Testis (tissue), 3 donors: Measurements from ENCODE around the gene KCTD10. TPM values are rescaled to one million over a fixed set of nuclear protein-coding genes. Genes with fewer than 3 reads are reported as not detected.

Experiments used
- DNase-seq: peaks from one replicate; pipeline ENCODE4 v3.0.0-alpha.2; 2019
- H3K27ac ChIP-seq, 2 donors: fragments of 200-600 bp; sonication (generic); one replicate each; pipeline ENCODE4 v1.5.1; 2019
- H3K27me3 ChIP-seq: fragments of 200-600 bp; sonication (generic); one replicate; pipeline ENCODE4 v1.5.1; 2019
- H3K36me3 ChIP-seq: fragments of 200-600 bp; sonication (generic); one replicate; pipeline ENCODE4 v1.5.1; 2017; ENCODE audit warnings: low read depth; ENCODE audit errors: missing control alignments
- H3K4me1 ChIP-seq: fragments of 200-600 bp; sonication (generic); one replicate; pipeline ENCODE4 v1.5.1; 2019
- H3K4me3 ChIP-seq, 2 donors: fragments of 200-600 bp; sonication (generic); one replicate each; pipeline ENCODE4 v1.5.1; 2017 to 2019
- H3K9me3 ChIP-seq: fragments of 200-600 bp; sonication (generic); one replicate; pipeline ENCODE4 v1.5.1; 2017
- POLR2A ChIP-seq: fragments of 450-650 bp; IDR thresholded peaks from one replicate; pipeline ENCODE4 v1.6.1; 2017; ENCODE audit warnings: antibody characterized with exemption, mild to moderate bottlenecking, moderate library complexity
- WGBS, 2 donors: methylation state at CpG; one replicate each; pipeline ENCODE4 v1.1.5; 2018; 5-methylcytosine and 5-hydroxymethylcytosine counted together
- intact Hi-C: fragments of 100-400 bp; cut with DNase I; formaldehyde crosslinking; loops from one replicate; pipeline ENCODE4 v1.15.1; 2023; ENCODE audit warnings: low total_unique reads
- polyA plus RNA-seq: library from polyadenylated mRNA; stranded (reverse); fragments of 350-450 nt; fragmentation: Illumina TruSeq; extraction: RNeasy Lipid Tissue Mini Kit (QIAGEN cat#74804); gene quantifications from one replicate; pipeline ENCODE4 v1.2.3, GENCODE V29; 2014; ENCODE audit warnings: low read depth, low replicate concordance; ENCODE audit not compliant: insufficient read depth
- total RNA-seq, 2 donors: library from RNA; depleted of rRNA; stranded (reverse); fragments of >200 nt; gene quantifications; one replicate each; pipeline ENCODE4 v1.2.3, GENCODE V29; 2016
- TF ChIP-seq, protein P1 (sequence below), 3 experiments: fragments of 450-650 bp in 2 of 3; fragments of 200-600 bp in 1 of 3; sonication (generic) in 1 of 3; IDR thresholded peaks; one replicate each; pipeline ENCODE4 v1.5.1; 2016 to 2019; ENCODE audit warnings: antibody characterized with exemption in 3 of 3, mild to moderate bottlenecking in 2 of 3, moderate library complexity in 1 of 3

KCTD10 gene
- total and polyA plus RNA-seq, 3 donors from 2014 or later, result 43.0 to 58.7 (median 43.6) TPM

DNA sequence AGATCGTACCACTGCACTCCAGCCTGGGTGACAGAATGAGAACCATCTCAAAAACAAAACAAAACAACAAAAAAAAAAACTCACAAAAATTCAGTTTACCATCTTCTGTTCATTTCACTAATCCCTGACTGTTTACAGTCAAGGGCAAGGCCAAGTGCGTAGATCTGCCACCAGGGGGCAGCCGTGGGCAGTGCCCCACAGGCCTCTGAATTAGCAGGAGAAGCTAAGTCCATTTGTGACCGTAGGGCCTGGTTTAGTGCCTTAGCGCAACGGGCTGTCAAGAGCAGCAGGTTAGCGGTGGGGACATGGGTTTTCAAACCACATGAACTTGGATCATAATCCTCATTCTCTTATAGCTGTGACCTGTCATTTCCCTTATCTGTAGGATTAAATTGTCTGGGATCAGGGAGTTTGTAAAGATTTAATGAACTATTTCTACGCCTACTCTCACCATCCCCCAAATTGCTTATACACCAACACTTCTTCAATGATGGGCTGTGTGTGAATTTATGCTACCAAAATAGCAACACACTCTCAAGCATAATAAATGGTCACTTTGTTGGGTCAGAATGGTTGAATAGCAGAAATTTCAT is 49.0 kb downstream of the KCTD10 start:
- intact Hi-C loops, result no loop called here
- no peak overlapping the region for H3K27ac ChIP-seq
- TF ChIP-seq, protein P1, sequence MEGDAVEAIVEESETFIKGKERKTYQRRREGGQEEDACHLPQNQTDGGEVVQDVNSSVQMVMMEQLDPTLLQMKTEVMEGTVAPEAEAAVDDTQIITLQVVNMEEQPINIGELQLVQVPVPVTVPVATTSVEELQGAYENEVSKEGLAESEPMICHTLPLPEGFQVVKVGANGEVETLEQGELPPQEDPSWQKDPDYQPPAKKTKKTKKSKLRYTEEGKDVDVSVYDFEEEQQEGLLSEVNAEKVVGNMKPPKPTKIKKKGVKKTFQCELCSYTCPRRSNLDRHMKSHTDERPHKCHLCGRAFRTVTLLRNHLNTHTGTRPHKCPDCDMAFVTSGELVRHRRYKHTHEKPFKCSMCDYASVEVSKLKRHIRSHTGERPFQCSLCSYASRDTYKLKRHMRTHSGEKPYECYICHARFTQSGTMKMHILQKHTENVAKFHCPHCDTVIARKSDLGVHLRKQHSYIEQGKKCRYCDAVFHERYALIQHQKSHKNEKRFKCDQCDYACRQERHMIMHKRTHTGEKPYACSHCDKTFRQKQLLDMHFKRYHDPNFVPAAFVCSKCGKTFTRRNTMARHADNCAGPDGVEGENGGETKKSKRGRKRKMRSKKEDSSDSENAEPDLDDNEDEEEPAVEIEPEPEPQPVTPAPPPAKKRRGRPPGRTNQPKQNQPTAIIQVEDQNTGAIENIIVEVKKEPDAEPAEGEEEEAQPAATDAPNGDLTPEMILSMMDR (IDR thresholded peaks at IDR 0.05), result peak; percentile 54 to 94 (median 79)
- no peak for TF ChIP-seq POLR2A
- H3K27me3 ChIP-seq, result no peaks in the 10 kb centered on the region
- no peaks in the 10 kb centered on the region for H3K9me3 ChIP-seq
- no peaks in the 10 kb centered on the region for H3K4me1 ChIP-seq
- no peaks in the 10 kb centered on the region for H3K36me3 ChIP-seq
- WGBS, 2 donors, result 38 to 48% methylated on average over 8 of the region's 8 CpGs
- no peak overlapping the region for H3K4me3 ChIP-seq
- DNase-seq, result peak; percentile 85

DNA sequence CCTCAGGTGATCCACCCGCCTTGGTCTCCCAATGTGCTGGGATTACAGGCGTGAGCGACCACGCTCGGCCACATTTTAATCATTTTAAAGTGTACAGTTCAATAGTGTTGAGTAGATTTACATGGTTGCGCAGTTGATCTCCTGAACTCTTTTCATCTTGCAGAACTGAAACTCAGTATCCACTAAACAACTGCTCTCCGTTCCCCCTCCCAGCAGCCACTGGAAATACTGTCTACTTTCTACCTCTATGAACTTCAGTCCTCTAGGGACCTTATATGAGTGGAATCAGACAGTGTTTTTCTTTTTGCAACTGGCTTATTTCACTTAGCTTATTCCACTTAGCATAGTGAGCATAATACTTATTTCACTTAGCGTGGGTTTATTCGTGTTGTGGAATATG is 53.7 kb downstream of the KCTD10 start:
- no peak overlapping the region for H3K27ac ChIP-seq
- DNase-seq, result no peak
- 81 to 85% methylated on average over 9 of the region's 9 CpGs for WGBS, 2 donors
- no peaks in the 10 kb centered on the region for H3K27me3 ChIP-seq
- intact Hi-C loops, result no loop called here
- no peak for TF ChIP-seq POLR2A
- TF ChIP-seq, protein P1 (IDR thresholded peaks at IDR 0.05), result no peak
- no peaks in the 10 kb centered on the region for H3K36me3 ChIP-seq
- no peak overlapping the region for H3K4me3 ChIP-seq
- H3K4me1 ChIP-seq, result no peaks in the 10 kb centered on the region
- H3K9me3 ChIP-seq, result no peaks in the 10 kb centered on the region

DNA sequence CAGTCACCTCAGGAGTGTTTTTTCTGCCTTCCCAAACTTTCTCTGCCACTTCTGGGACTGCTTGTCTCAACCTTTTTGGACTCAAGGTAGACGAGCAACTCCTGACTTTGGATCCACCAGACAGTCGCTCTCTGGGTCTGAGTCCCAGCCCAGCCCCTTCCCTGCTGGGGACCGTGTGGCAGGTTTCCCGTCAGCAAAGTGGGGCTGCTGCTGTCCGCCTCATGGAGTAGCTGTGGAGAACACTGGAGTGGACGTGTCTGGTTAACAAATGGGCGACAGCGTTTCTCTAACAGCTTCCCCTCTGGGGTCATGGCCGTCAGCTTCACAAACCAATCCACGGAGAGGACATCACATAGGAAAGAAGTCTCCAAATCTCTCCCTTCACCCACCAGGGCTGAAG is 54.8 kb downstream of the KCTD10 start:
- no peak for DNase-seq
- intact Hi-C loops, result no loop called here
- WGBS, 2 donors, result 62 to 66% methylated on average over 7 to 10 of the region's 10 CpGs

DNA sequence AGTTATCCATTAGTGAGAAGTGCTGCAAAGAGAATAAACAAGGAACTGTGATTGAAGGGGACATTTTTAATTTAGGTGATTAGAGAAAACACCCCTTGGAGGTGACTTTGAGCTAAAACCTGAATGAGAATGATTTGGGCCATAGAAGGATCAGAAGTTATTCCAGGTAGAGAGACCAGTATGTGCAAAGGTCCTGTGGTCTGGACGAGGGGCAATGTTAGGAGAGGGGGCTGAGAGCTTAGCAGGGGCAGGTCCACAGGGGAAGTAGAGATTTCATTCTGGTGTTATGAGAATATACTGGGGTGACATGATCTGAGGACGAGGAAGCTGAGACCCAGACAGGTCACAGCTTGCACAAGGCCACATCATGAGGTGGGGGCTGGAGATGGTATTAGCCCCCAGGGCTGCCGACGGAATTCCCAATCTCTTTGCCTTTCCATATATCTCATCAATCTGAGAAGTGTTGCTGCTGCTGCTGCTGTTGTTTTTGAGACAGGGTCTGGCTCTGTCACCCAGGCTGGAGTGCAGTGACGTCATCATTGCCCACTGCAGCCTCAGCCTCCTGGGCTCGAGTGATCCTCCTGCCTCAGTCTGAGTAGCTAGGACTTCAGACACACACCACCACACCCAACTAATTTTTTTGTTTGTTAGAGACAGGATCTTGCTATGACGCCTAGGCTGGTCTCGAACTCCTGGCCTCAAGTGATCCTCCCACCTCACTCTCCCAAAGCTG is 55.6 kb downstream of the KCTD10 start:
- H3K9me3 ChIP-seq, result no peaks in the 10 kb centered on the region
- no peak for DNase-seq
- H3K27ac ChIP-seq, result no peak overlapping the region
- no peak overlapping the region for H3K4me3 ChIP-seq
- no peak for TF ChIP-seq POLR2A
- TF ChIP-seq, protein P1 (IDR thresholded peaks at IDR 0.05), result no peak
- 76 to 80% methylated on average over 8 of the region's 8 CpGs for WGBS, 2 donors
- intact Hi-C loops, result no loop called here
- H3K27me3 ChIP-seq, result no peaks in the 10 kb centered on the region
- H3K36me3 ChIP-seq, result no peaks in the 10 kb centered on the region
- no peaks in the 10 kb centered on the region for H3K4me1 ChIP-seq

More for the DNA sequence above, 54.8 kb downstream of the KCTD10 start:
- no peaks in the 10 kb centered on the region for H3K36me3 ChIP-seq
- no peak overlapping the region for H3K4me3 ChIP-seq
- TF ChIP-seq, protein P1 (IDR thresholded peaks at IDR 0.05), result no peak
- no peak for TF ChIP-seq POLR2A
- no peak overlapping the region for H3K27ac ChIP-seq
- no peaks in the 10 kb centered on the region for H3K9me3 ChIP-seq
- H3K27me3 ChIP-seq, result no peaks in the 10 kb centered on the region
- H3K4me1 ChIP-seq, result no peaks in the 10 kb centered on the region
